Measurements from ENCODE around the gene GSTT2.

Gene GSTT2

DNA sequence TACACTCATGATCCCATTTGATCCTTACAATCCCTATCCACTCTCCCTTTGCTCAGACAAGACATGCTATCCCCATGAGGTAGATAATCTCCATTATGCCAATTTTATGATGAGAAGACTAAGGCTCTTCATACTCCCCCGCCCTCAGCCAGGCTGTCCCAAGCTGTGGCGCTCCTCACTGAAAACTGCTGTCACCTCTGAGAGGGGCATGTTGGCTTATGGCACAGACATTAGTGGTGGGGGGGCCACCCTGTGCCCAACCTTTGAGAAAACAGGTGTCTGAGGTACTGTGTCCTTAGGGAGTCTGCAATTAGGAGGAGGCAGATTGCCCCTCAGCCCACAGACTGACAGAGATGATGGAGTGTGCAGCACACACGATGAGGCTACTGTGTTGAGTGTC lies 10.9 kb upstream of the GSTT2 start:
- POLR2A ChIA-PET: no interaction called here

DNA sequence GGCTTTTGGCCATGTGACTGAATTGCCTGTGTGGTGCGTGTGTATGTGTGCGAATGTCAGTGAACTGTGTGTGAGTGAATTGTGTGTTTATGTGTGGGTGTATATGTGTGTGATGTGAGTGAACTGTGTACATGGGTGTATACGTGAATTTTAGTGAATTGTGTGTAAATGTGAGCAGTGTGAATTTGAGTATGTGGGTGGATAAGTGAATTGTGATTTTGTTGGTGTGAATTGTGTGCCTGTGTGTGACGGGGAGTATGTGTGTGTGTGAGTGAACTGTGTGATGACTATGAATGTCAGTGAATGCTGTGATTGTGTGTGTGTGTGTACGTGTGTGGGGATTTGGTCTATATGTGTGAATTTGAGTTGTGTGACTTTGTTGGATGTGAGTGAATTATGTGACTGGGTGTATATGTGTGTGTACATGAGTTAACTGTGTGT lies 9.7 kb upstream of the GSTT2 start:
- Histone ChIP-seq H3K27ac (ENCODE audit: extremely low read depth, low read depth, low read length) (no peak overlapping the region), H3K36me3 (ENCODE audit: control insufficient read depth in 2 of 2, insufficient read depth in 1 of 2, low read length in 2 of 2) (peaks cover 0 to 33% of the 10 kb centered on the region in 2 experiments; a peak in 2 of 3 replicates), H3K9me3 (ENCODE audit: control insufficient read depth, insufficient read depth, low read depth, low read length) (no peaks in the 10 kb centered on the region), H3K4me1 (ENCODE audit: control insufficient read depth, insufficient read depth, low read length) (no peaks in the 10 kb centered on the region), H3K4me3 (ENCODE audit: low read depth, low read length) (no peak overlapping the region)
- CTCF ChIA-PET: no interaction called here
- POLR2A ChIA-PET: interaction anchor here (1.1 kb wide), 1 partner anchor 74 kb away, joined by 3 read pairs; no protein-coding TSS in a partner anchor
- TF ChIP-seq EGR2 (tag by site-specific recombination; IDR thresholded peaks at IDR 0.05; ENCODE audit: low read depth): peak; percentile 64
- TF ChIP-seq ZNF37A (tag by site-specific recombination; IDR thresholded peaks at IDR 0.05): no peak
- no peak for TF ChIP-seq ZNF776 (tag by site-specific recombination; IDR thresholded peaks at IDR 0.05; ENCODE audit: borderline replicate concordance)
- 0 out of 2 replicates have a peak, but pooled peaks have one; percentile 5 for TF ChIP-seq ZBTB48 (tag by site-specific recombination; IDR thresholded peaks at IDR 0.05)
- TF ChIP-seq, protein P1, sequence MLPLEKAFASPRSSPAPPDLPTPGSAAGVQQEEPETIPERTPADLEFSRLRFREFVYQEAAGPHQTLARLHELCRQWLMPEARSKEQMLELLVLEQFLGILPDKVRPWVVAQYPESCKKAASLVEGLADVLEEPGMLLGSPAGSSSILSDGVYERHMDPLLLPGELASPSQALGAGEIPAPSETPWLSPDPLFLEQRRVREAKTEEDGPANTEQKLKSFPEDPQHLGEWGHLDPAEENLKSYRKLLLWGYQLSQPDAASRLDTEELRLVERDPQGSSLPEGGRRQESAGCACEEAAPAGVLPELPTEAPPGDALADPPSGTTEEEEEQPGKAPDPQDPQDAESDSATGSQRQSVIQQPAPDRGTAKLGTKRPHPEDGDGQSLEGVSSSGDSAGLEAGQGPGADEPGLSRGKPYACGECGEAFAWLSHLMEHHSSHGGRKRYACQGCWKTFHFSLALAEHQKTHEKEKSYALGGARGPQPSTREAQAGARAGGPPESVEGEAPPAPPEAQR (tag by site-specific recombination; IDR thresholded peaks at IDR 0.05): no peak
- no peak for TF ChIP-seq ZBTB20 (tag by site-specific recombination; IDR thresholded peaks at IDR 0.05)
- 0 out of 2 replicates have a peak, but pooled peaks have one; percentile 17 for TF ChIP-seq ZNF621 (tag by site-specific recombination; IDR thresholded peaks at IDR 0.05)
- no peak for TF ChIP-seq ZNF596 (tag by site-specific recombination; IDR thresholded peaks at IDR 0.05)
- TF ChIP-seq, protein P2, sequence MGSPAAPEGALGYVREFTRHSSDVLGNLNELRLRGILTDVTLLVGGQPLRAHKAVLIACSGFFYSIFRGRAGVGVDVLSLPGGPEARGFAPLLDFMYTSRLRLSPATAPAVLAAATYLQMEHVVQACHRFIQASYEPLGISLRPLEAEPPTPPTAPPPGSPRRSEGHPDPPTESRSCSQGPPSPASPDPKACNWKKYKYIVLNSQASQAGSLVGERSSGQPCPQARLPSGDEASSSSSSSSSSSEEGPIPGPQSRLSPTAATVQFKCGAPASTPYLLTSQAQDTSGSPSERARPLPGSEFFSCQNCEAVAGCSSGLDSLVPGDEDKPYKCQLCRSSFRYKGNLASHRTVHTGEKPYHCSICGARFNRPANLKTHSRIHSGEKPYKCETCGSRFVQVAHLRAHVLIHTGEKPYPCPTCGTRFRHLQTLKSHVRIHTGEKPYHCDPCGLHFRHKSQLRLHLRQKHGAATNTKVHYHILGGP (tag by site-specific recombination; IDR thresholded peaks at IDR 0.05): peak; percentile 60; the same call in 1 of the 2 replicates
- TF ChIP-seq FEZF1 (tag by site-specific recombination; IDR thresholded peaks at IDR 0.05): no peak
- TF ChIP-seq BCL11A (tag by site-specific recombination; IDR thresholded peaks at IDR 0.05; ENCODE audit: low read depth): no peak
- TF ChIP-seq ZNF274 (IDR thresholded peaks at IDR 0.05; ENCODE audit: low read length): no peak
- TF ChIP-seq ZNF274 (tag by site-specific recombination; IDR thresholded peaks at IDR 0.05; ENCODE audit: borderline replicate concordance): no peak
- TF ChIP-seq TRIM28 (IDR thresholded peaks at IDR 0.05; ENCODE audit: borderline replicate concordance, low read length): no peak
- TF ChIP-seq ZFHX2 (tag by site-specific recombination; conservative IDR thresholded peaks at IDR 0.05): peak; percentile 81
- TF ChIP-seq, protein P3, sequence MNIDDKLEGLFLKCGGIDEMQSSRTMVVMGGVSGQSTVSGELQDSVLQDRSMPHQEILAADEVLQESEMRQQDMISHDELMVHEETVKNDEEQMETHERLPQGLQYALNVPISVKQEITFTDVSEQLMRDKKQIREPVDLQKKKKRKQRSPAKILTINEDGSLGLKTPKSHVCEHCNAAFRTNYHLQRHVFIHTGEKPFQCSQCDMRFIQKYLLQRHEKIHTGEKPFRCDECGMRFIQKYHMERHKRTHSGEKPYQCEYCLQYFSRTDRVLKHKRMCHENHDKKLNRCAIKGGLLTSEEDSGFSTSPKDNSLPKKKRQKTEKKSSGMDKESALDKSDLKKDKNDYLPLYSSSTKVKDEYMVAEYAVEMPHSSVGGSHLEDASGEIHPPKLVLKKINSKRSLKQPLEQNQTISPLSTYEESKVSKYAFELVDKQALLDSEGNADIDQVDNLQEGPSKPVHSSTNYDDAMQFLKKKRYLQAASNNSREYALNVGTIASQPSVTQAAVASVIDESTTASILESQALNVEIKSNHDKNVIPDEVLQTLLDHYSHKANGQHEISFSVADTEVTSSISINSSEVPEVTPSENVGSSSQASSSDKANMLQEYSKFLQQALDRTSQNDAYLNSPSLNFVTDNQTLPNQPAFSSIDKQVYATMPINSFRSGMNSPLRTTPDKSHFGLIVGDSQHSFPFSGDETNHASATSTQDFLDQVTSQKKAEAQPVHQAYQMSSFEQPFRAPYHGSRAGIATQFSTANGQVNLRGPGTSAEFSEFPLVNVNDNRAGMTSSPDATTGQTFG (tag by site-specific recombination; IDR thresholded peaks at IDR 0.05; ENCODE audit: borderline replicate concordance): 0 out of 2 replicates have a peak, but pooled peaks have one; percentile 58
- no peak for TF ChIP-seq TCF7L2 (IDR thresholded peaks at IDR 0.05; ENCODE audit: borderline replicate concordance, low read depth, low read length)
- TF ChIP-seq, protein P4, sequence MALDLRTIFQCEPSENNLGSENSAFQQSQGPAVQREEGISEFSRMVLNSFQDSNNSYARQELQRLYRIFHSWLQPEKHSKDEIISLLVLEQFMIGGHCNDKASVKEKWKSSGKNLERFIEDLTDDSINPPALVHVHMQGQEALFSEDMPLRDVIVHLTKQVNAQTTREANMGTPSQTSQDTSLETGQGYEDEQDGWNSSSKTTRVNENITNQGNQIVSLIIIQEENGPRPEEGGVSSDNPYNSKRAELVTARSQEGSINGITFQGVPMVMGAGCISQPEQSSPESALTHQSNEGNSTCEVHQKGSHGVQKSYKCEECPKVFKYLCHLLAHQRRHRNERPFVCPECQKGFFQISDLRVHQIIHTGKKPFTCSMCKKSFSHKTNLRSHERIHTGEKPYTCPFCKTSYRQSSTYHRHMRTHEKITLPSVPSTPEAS (tag by site-specific recombination; IDR thresholded peaks at IDR 0.05): peak; percentile 38; the same call in 1 of the 2 replicates
- TF ChIP-seq ZNF394 (tag by site-specific recombination; IDR thresholded peaks at IDR 0.05; ENCODE audit: borderline replicate concordance): no peak
- TF ChIP-seq KLF7 (tag by site-specific recombination; IDR thresholded peaks at IDR 0.05; ENCODE audit: borderline replicate concordance): 0 out of 2 replicates have a peak, but pooled peaks have one; percentile 56
- TF ChIP-seq KLF16 (tag by site-specific recombination; IDR thresholded peaks at IDR 0.05): peak; percentile 73; the same call in 1 of the 2 replicates
- TF ChIP-seq ZNF2 (tag by site-specific recombination; IDR thresholded peaks at IDR 0.05): peak; percentile 52; the same call in 1 of the 2 replicates
- TF ChIP-seq ZNF311 (tag by site-specific recombination; IDR thresholded peaks at IDR 0.05; ENCODE audit: borderline replicate concordance): 0 out of 2 replicates have a peak, but pooled peaks have one; percentile 16
- TF ChIP-seq ZNF155 (tag by site-specific recombination; IDR thresholded peaks at IDR 0.05): 0 out of 2 replicates have a peak, but pooled peaks have one; percentile 12
- TF ChIP-seq SALL2 (tag by site-specific recombination; IDR thresholded peaks at IDR 0.05; ENCODE audit: borderline replicate concordance): 0 out of 2 replicates have a peak, but pooled peaks have one; percentile 27
- peak; percentile 74; the same call in 1 of the 2 replicates for TF ChIP-seq ZNF521 (tag by site-specific recombination; IDR thresholded peaks at IDR 0.05)

More for the DNA sequence above, 10.9 kb upstream of the GSTT2 start:
- TF ChIP-seq GLIS2 (tag by site-specific recombination; IDR thresholded peaks at IDR 0.05) (0 out of 2 replicates have a peak, but pooled peaks have one; percentile 9), ZNF561 (tag by site-specific recombination; IDR thresholded peaks at IDR 0.05; ENCODE audit: borderline replicate concordance) (no peak), SCRT1 (tag by site-specific recombination; IDR thresholded peaks at IDR 0.05; ENCODE audit: borderline replicate concordance) (peak; percentile 65; the same call in 1 of the 2 replicates), ZNF341 (tag by site-specific recombination; IDR thresholded peaks at IDR 0.05; ENCODE audit: low read depth) (peak; percentile 56; the same call in 1 of the 2 replicates), ZSCAN23 (tag by site-specific recombination; IDR thresholded peaks at IDR 0.05) (no peak), SCRT2 (tag by site-specific recombination; IDR thresholded peaks at IDR 0.05) (peak; percentile 48; the same call in 1 of the 2 replicates)
- Histone ChIP-seq H3K4me1 (ENCODE audit: control insufficient read depth, insufficient read depth, low read length) (no peaks in the 10 kb centered on the region), H3K9me3 (ENCODE audit: control insufficient read depth, insufficient read depth, low read depth, low read length) (no peaks in the 10 kb centered on the region), H3K27ac (ENCODE audit: extremely low read depth, low read depth, low read length) (0 out of 2 replicates have a peak overlapping the region, but pooled peaks have one; percentile 34), H3K36me3 (ENCODE audit: control insufficient read depth in 2 of 2, insufficient read depth in 1 of 2, low read length in 2 of 2) (peaks cover 0 to 33% of the 10 kb centered on the region in 2 experiments; a peak in 2 of 3 replicates), H3K4me3 (ENCODE audit: low read depth, low read length) (no peak overlapping the region)
- CTCF ChIA-PET: no interaction called here

Data from HEK293 (cell line).